ENCODE results near the gene MAP1B.

MAP1B gene

GRCh38 chr5:72256536-72256935, 149.3 kb downstream of the MAP1B start:
- no peak for DNase-seq

All from DMS79 (cell line).